ENCODE data around the gene RAPSN.

RAPSN gene

GRCh38 chr11:47400768-47401279 is 48.1 kb downstream of the RAPSN start:
- H3K27me3 ChIP-seq (ENCODE audit: control insufficient read depth, low read length), result no peaks in the 10 kb centered on the region
- no peaks in the 10 kb centered on the region for H3K9me2 ChIP-seq (replicated peaks; ENCODE audit: control insufficient read depth, low read length)
- peak overlapping the region; percentile 77 for H3K4me3 ChIP-seq (ENCODE audit: low read length)
- H3F3A ChIP-seq (ENCODE audit: control insufficient read depth, insufficient read depth), result peaks cover 41% of the 10 kb centered on the region
- H3K79me2 ChIP-seq (ENCODE audit: control insufficient read depth, low read length), result no peaks in the 10 kb centered on the region
- peak overlapping the region; percentile 88 for H3K4me2 ChIP-seq (ENCODE audit: low read length)
- H3K27ac ChIP-seq (ENCODE audit: low read depth, low read length), result peak overlapping the region; percentile 97
- no peaks in the 10 kb centered on the region for H3K9me3 ChIP-seq (ENCODE audit: control insufficient read depth, insufficient read depth, low read length)
- H3K36me3 ChIP-seq (ENCODE audit: control insufficient read depth, low read length), result no peaks in the 10 kb centered on the region
- no peaks in the 10 kb centered on the region for H4K20me1 ChIP-seq (ENCODE audit: control insufficient read depth, insufficient read depth, low read depth, low read length)
- TF ChIP-seq EZH2phosphoT487 (IDR thresholded peaks at IDR 0.05; ENCODE audit: borderline replicate concordance, low read length), result no peak
- TF ChIP-seq CTCF (IDR thresholded peaks at IDR 0.05; ENCODE audit: low read depth, low read length, poor library complexity, severe bottlenecking), result no peak
- H3K4me1 ChIP-seq (ENCODE audit: control insufficient read depth, low read length), result peaks cover 68% of the 10 kb centered on the region

GRCh38 chr11:47399860-47400767 is 48.8 kb downstream of the RAPSN start:
- Histone ChIP-seq H3K27ac (ENCODE audit: low read depth, low read length) (peak overlapping the region; percentile 97), H3K9me2 (replicated peaks; ENCODE audit: control insufficient read depth, low read length) (no peaks in the 10 kb centered on the region), H3K4me3 (ENCODE audit: low read length) (peak overlapping the region; percentile 77), H4K20me1 (ENCODE audit: control insufficient read depth, insufficient read depth, low read depth, low read length) (no peaks in the 10 kb centered on the region), H3K9me3 (ENCODE audit: control insufficient read depth, insufficient read depth, low read length) (no peaks in the 10 kb centered on the region), H3K79me2 (ENCODE audit: control insufficient read depth, low read length) (no peaks in the 10 kb centered on the region), H3K36me3 (ENCODE audit: control insufficient read depth, low read length) (no peaks in the 10 kb centered on the region), H3F3A (ENCODE audit: control insufficient read depth, insufficient read depth) (peaks cover 39% of the 10 kb centered on the region), H3K27me3 (ENCODE audit: control insufficient read depth, low read length) (no peaks in the 10 kb centered on the region), H3K4me2 (ENCODE audit: low read length) (peak overlapping the region; percentile 88), H3K4me1 (ENCODE audit: control insufficient read depth, low read length) (peaks cover 74% of the 10 kb centered on the region)
- TF ChIP-seq EZH2phosphoT487 (IDR thresholded peaks at IDR 0.05; ENCODE audit: borderline replicate concordance, low read length) (no peak), CTCF (IDR thresholded peaks at IDR 0.05; ENCODE audit: low read depth, low read length, poor library complexity, severe bottlenecking) (no peak)

- Histone ChIP-seq H3K4me2 (ENCODE audit: low read length) (peak overlapping the region; percentile 88), H3K27ac (ENCODE audit: low read depth, low read length) (peak overlapping the region; percentile 97), H3K4me1 (ENCODE audit: control insufficient read depth, low read length) (peaks cover 85% of the 10 kb centered on the region), H3K36me3 (ENCODE audit: control insufficient read depth, low read length) (no peaks in the 10 kb centered on the region), H3K9me3 (ENCODE audit: control insufficient read depth, insufficient read depth, low read length) (no peaks in the 10 kb centered on the region), H4K20me1 (ENCODE audit: control insufficient read depth, insufficient read depth, low read depth, low read length) (no peaks in the 10 kb centered on the region), H3K9me2 (replicated peaks; ENCODE audit: control insufficient read depth, low read length) (no peaks in the 10 kb centered on the region), H3K4me3 (ENCODE audit: low read length) (peak overlapping the region; percentile 77), H3F3A (ENCODE audit: control insufficient read depth, insufficient read depth) (peaks cover 35% of the 10 kb centered on the region), H3K27me3 (ENCODE audit: control insufficient read depth, low read length) (no peaks in the 10 kb centered on the region), H3K79me2 (ENCODE audit: control insufficient read depth, low read length) (no peaks in the 10 kb centered on the region)
- TF ChIP-seq EZH2phosphoT487 (IDR thresholded peaks at IDR 0.05; ENCODE audit: borderline replicate concordance, low read length) (no peak), CTCF (IDR thresholded peaks at IDR 0.05; ENCODE audit: low read depth, low read length, poor library complexity, severe bottlenecking) (no peak)
Observed at GRCh38 chr11:47398551-47398950, 50.4 kb downstream of the RAPSN start.
